Activated CD8-positive, alpha-beta T cell treated with anti-CD3 and anti-CD28 coated beads, Interleukin-2, amount 10 ng/mL, durations not matched to agents 7 days and 5 days (primary cell): Measurements from ENCODE around the gene FAM151A. TPM values are rescaled to one million over a fixed set of nuclear protein-coding genes. Genes with fewer than 3 reads are reported as not detected.
A peak's percentile ranks its signal among the peaks of the same experiment; 100 is the strongest.

Experiments used
- ATAC-seq: fragments of 150-1000 bp; cut with Tn5 transposase; one replicate; pipeline ENCODE4 v1.10.0; 2021; ENCODE audit warnings: moderate library complexity
- CTCF ChIA-PET: fragments of 350-600 bp; sonication (Branson Sonifier 250); formaldehyde crosslinking; loops from one replicate; lab custom pipeline; 2021; ENCODE audit warnings: antibody characterized with exemption; lab: Charles Lee
- POLR2A ChIA-PET: fragments of 350-600 bp; sonication (Branson Sonifier 250); formaldehyde crosslinking; loops from one replicate; lab custom pipeline; 2021; ENCODE audit warnings: antibody characterized with exemption; lab: Charles Lee
- DNase-seq: peaks from one replicate; pipeline ENCODE4 v3.0.0-alpha.2; 2020
- H3K27ac Mint-ChIP-seq: one replicate; pipeline ENCODE4 v1.8.0; 2021; ENCODE audit warnings: mild to moderate bottlenecking, mixed read lengths
- H3K27me3 Mint-ChIP-seq: one replicate; pipeline ENCODE4 v1.8.0; 2021; ENCODE audit warnings: low read depth, mixed read lengths
- H3K36me3 Mint-ChIP-seq: one replicate; pipeline ENCODE4 v1.8.0; 2021; ENCODE audit warnings: low read depth, mixed read lengths
- H3K4me1 Mint-ChIP-seq: one replicate; pipeline ENCODE4 v1.8.0; 2021; ENCODE audit warnings: low read depth, mixed read lengths
- H3K4me3 Mint-ChIP-seq: one replicate; pipeline ENCODE4 v1.8.0; 2021; ENCODE audit warnings: mild to moderate bottlenecking, mixed read lengths
- H3K9me3 Mint-ChIP-seq: one replicate; pipeline ENCODE4 v1.8.0; 2022; ENCODE audit warnings: mixed read lengths; ENCODE audit not compliant: insufficient read depth
- total RNA-seq, 2 experiments: library from RNA; stranded (reverse); gene quantifications; one replicate each; pipeline ENCODE4 v1.2.3, GENCODE V29; 2021

Gene FAM151A
- total RNA-seq, 2 experiments from 2014 or later, result not detected

DNA sequence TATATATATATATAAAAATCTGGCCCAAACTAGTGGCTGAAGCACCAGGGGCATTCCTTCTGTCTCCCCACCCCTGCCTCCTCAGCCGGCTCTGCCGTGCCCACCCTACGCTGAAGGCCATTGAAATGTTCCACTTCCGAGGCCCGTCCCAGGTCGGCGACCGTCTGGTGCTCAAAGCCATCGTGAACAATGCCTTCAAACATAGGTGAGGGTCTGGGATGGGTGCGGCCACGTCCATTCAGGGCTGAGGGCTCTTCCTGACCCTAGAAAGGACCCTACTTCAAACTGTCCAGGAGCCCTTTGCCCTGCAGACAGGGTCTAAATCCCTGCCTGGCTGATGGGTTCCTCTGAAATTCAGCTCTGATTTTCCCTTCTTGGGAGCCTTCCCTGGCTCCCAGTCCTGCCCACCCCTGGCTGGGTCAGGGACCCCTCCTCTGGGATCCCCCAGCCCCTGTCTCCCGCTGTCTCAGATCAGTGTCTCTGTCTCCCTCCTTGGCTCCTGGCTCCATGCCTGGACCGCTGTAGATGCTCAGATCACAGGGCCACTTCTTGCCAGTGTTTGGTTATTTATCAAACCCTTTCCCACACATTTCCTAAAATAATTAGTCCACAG lies 24.0 kb downstream of the FAM151A start:
- Mint-ChIP-seq H3K4me3 (no peak overlapping the region), H3K36me3 (no peaks in the 10 kb centered on the region), H3K4me1 (peaks cover 2% of the 10 kb centered on the region), H3K9me3 (no peaks in the 10 kb centered on the region), H3K27me3 (no peaks in the 10 kb centered on the region), H3K27ac (no peak overlapping the region)
- DNase-seq (no peak), ATAC-seq (no peak)
- POLR2A ChIA-PET, result no interaction called here
- CTCF ChIA-PET, result no interaction called here

DNA sequence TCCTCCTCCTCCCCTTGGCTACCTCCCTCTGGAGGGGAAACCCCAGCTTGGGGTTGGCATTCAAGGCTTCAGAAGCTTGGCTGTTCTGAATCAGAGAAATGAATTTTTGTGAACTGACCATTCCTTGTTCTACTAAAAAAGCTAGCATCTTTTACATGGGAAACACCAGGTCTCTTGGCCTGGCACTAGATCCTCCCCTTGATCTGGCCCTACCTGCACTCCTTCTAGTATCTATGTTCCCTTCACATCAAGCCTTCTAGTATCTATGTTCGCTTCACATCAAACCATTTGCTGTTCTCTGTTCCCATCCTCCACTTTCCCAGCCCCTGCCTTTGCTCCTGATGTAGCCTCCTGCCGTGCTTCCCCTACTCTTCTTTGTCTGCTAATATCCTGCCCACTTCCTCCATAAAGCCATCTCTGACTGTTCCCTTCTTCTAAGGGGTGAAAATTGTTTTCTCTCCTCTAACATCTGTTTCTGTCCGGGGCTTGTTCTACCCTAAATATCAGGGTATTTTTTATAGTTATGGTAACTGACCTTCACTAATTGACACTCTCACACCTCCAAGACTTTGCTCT lies 25.8 kb downstream of the FAM151A start:
- Mint-ChIP-seq H3K9me3 (no peaks in the 10 kb centered on the region), H3K36me3 (no peaks in the 10 kb centered on the region), H3K4me1 (no peaks in the 10 kb centered on the region), H3K4me3 (no peak overlapping the region), H3K27ac (no peak overlapping the region), H3K27me3 (no peaks in the 10 kb centered on the region)
- DNase-seq (no peak), ATAC-seq (no peak)
- CTCF ChIA-PET, result no interaction called here
- POLR2A ChIA-PET, result no interaction called here

DNA sequence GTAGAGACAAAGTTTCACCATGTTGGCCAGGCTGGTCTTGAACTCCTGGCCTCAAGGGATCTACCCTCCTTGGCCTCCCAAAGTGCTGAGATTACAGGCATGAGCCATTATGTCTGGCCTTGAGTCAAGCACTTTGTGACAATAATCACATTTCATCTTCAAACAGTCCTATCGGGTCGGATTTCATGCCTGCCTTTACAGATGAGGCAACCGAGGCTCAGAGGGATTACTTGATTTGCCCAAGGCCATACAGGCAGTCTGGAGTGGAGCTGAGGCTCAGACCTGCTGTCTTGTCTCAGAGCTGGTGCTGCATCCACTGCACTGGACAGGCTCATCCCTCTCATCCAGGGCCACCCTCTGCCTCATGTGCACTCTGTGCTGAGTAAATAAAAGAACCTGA lies 26.6 kb downstream of the FAM151A start:
- no peak for DNase-seq
- no peak overlapping the region for H3K27ac Mint-ChIP-seq
- CTCF ChIA-PET, result no interaction called here
- H3K27me3 Mint-ChIP-seq, result no peaks in the 10 kb centered on the region
- no peaks in the 10 kb centered on the region for H3K4me1 Mint-ChIP-seq
- H3K9me3 Mint-ChIP-seq, result no peaks in the 10 kb centered on the region
- POLR2A ChIA-PET, result no interaction called here
- no peak for ATAC-seq
- H3K4me3 Mint-ChIP-seq, result no peak overlapping the region
- no peaks in the 10 kb centered on the region for H3K36me3 Mint-ChIP-seq

DNA sequence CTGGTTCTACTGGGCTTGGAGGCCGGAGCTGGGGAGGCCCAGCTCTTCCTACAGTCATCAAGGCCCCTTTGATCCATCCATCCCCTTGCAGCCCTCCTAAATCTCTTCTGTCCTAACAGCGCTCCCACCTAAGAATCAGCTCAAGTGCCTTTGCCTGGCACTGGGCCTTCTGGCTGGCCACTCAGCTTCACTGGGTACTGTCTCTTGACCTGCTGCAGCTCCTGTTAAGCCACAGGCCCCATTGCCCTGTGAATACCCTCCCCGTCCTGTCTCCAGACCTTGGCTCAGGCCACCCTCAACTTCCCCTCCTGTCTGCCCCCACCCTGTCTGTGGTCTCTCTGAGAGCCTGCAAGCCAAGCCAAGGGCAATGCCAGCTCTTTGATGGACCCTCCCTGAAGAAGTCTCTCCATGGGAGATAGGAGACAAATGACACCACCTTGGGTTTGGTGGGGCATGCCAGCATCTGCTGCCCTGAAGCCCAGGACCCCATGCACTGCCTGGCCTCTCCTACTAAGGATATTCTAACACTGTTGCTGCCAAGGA lies 27.3 kb downstream of the FAM151A start:
- H3K36me3 Mint-ChIP-seq, result no peaks in the 10 kb centered on the region
- H3K27ac Mint-ChIP-seq, result no peak overlapping the region
- POLR2A ChIA-PET, result no interaction called here
- DNase-seq (no peak), ATAC-seq (no peak)
- H3K27me3 Mint-ChIP-seq, result no peaks in the 10 kb centered on the region
- CTCF ChIA-PET, result no interaction called here
- H3K4me3 Mint-ChIP-seq, result no peak overlapping the region
- H3K9me3 Mint-ChIP-seq, result no peaks in the 10 kb centered on the region
- no peaks in the 10 kb centered on the region for H3K4me1 Mint-ChIP-seq

DNA sequence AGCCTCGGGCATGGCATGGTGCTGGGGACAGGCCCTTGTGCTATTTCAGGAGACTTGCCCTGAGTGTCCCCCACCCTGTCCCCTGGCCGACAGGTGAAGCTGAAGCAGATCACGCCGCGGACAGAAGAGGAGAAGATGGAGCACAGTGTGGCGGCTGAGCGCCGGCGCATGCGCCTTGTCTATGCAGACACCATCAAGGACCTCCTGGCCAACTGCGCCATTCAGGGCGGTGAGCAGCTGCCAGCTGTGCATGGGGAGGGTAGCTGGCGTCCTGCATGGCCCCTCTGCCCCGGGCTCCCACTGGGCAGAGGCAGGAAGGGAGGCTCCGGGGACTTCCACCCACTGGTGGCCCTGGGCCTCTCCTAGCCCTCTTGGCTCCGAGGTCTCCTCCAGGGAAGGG lies 28.9 kb downstream of the FAM151A start:
- no peaks in the 10 kb centered on the region for H3K27me3 Mint-ChIP-seq
- no peaks in the 10 kb centered on the region for H3K36me3 Mint-ChIP-seq
- no peak overlapping the region for H3K4me3 Mint-ChIP-seq
- no peaks in the 10 kb centered on the region for H3K9me3 Mint-ChIP-seq
- ChIA-PET POLR2A (no interaction called here), CTCF (no interaction called here)
- no peaks in the 10 kb centered on the region for H3K4me1 Mint-ChIP-seq
- DNase-seq, result no peak
- no peak overlapping the region for H3K27ac Mint-ChIP-seq
- ATAC-seq, result no peak

DNA sequence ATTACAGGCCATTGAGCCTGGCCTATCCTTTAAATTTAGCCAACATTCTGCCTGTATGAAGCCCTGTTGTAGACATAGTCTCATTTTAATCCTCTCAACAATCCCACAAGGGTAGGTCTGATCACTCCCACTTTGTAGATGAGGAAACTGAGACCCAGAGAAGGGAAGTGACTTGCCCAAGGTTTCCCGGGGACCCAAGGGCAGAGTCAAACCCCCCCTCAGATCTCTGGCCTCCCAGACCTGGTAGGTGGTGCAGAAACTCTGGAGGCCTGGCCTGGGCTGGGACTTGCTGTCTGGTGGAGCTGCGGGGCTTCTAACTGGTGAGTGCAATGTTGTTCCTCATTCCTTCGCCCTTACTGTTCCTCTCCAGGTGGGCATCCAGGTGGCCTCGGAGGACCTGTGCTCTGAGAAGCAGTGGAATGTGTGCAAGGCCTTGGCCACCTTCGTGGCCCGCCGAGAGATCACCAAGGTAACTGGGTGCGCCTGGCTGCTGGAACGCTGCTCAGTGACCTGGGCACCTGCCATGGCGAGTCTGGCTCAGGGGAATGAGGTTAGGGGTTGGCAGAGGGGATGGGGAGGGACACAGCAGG lies 29.7 kb downstream of the FAM151A start:
- Mint-ChIP-seq H3K4me3 (no peak overlapping the region), H3K4me1 (peaks cover under 1% of the 10 kb centered on the region), H3K9me3 (no peaks in the 10 kb centered on the region), H3K27ac (no peak overlapping the region), H3K27me3 (no peaks in the 10 kb centered on the region), H3K36me3 (no peaks in the 10 kb centered on the region)
- ChIA-PET POLR2A (no interaction called here), CTCF (no interaction called here)
- no peak for DNase-seq
- ATAC-seq, result no peak

DNA sequence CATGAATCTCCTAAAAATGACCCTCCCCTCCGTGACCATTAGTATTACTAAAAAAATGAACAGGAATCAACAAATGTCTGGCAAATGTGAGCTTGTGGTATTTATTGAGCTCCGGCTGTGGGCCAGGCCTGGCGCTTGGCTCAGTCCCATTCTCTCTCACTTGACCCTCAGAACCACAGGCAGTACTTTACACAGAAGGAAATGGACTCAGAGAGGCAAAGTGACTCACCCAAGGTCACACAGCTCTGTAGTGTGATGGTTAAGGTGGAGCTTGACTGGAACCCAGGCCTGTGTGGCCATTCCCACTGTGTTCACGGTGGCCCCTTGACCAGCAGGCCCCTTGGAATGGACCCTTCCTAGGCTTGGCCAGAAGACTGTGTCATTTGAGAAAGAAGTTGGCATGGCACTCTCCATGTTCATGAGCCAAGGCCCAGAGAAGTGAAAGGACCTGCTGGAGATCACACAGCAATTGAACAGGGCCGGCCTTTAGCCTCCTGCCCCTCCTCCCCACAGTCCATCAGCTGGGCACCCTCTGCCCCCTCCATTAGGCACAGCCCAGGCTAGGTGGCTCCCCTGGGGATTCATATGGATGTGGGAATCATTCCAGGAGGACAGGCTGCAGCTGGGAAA lies 32.1 kb downstream of the FAM151A start:
- no peak for ATAC-seq

DNA sequence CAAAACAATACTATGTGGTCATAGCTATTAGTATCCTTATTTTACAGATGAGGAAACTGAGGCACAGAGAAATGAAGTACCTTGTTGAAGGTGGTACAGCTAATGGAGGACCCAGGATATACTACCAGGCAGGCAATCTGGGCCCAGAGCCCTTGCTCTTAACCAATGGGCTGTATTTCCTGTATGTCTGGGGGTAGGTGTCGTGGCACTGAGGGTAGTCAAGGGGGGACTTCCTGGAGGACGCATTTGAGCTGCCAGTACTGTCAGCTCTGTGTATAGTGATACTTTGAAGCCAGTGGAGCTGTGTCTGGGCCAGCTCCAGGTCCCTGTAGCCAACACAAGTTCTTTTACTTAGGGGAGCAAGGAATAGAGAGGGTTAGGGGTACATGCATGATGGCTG lies 34.9 kb downstream of the FAM151A start:
- no peak overlapping the region for H3K4me3 Mint-ChIP-seq
- H3K9me3 Mint-ChIP-seq, result no peaks in the 10 kb centered on the region
- peaks cover 6% of the 10 kb centered on the region for H3K4me1 Mint-ChIP-seq
- no peaks in the 10 kb centered on the region for H3K27me3 Mint-ChIP-seq
- ATAC-seq, result no peak
- peak; percentile 24 for DNase-seq
- peak overlapping the region; percentile 74 for H3K27ac Mint-ChIP-seq
- POLR2A ChIA-PET, result no interaction called here
- CTCF ChIA-PET, result interaction anchor here (0.7 kb wide), 1 partner anchor 16 kb away, joined by 3 read pairs; no protein-coding TSS in a partner anchor
- H3K36me3 Mint-ChIP-seq, result no peaks in the 10 kb centered on the region

More for the DNA sequence above, 32.1 kb downstream of the FAM151A start:
- Mint-ChIP-seq H3K4me3 (no peak overlapping the region), H3K9me3 (no peaks in the 10 kb centered on the region), H3K27me3 (no peaks in the 10 kb centered on the region), H3K27ac (no peak overlapping the region), H3K4me1 (peaks cover 6% of the 10 kb centered on the region), H3K36me3 (no peaks in the 10 kb centered on the region)
- ChIA-PET CTCF (no interaction called here), POLR2A (no interaction called here)
- no peak for DNase-seq

DNA sequence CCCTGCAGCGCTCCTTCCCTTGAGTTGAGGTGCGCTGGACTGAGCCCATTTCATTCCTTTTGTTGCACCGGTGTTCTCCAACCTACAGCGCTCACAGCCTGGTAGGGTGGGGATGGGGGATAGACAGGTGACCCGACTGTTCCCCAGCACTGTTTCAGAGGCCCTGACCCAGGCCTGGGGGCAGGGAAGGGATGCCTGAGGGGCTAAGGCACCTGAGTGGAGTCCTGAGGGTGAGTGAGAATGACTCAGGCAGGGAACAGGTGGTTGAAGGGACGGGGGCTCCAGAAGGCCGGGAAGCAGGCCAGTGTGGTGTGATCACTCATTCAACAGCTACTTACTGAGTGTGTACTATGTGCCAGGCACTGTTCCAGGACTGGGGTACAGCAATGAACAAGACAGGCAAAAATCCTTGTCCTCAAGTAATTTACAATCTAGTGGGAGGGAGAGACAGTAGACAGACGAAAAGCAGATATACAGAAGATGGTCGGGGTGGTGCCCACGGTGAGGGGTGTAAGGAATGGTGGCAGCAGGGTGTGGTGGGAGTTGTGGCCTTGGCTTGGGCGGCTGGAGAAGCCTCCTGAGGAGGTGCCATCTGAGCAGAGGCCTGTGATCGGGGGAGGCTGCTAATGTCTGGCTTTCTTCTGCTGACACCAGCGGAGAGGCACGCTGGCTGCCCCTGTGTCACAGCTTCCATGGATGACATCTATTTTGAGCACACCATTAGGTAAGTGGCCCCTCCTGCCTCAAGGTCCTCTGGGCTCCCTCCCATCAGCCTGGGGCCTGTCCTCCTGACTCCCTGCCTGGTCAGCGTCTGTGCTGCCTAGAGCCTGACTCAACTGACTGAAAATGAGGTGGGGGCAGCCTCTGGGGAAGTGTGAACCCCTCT lies 37.9 kb downstream of the FAM151A start:
- no peak overlapping the region for H3K4me3 Mint-ChIP-seq
- ATAC-seq, result no peak

DNA sequence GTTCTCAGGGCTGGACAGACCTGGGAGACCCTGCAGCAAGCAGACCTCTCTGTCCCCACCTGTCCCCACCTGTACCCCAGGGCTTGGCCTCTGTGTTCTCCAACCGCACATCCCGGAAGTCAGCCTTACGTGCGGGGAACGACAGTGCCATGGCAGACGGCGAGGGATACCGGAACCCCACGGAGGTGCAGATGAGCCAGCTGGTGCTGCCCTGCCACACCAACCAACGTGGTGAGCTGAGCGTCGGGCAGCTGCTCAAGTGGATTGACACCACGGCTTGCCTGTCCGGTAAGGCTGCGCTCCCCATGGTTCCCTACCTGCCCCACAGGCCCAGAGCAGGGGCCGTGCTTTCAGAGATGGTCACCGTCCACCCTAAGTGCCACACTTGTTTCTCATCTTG lies 38.8 kb downstream of the FAM151A start:
- H3K27ac Mint-ChIP-seq, result no peak overlapping the region
- ATAC-seq (no peak), DNase-seq (no peak)
- H3K36me3 Mint-ChIP-seq, result no peaks in the 10 kb centered on the region
- peaks cover 6% of the 10 kb centered on the region for H3K4me1 Mint-ChIP-seq
- CTCF ChIA-PET, result no interaction called here
- POLR2A ChIA-PET, result no interaction called here
- H3K27me3 Mint-ChIP-seq, result no peaks in the 10 kb centered on the region
- no peaks in the 10 kb centered on the region for H3K9me3 Mint-ChIP-seq
- H3K4me3 Mint-ChIP-seq, result no peak overlapping the region

More for the DNA sequence above, 37.9 kb downstream of the FAM151A start:
- no peak for DNase-seq
- CTCF ChIA-PET, result no interaction called here
- Mint-ChIP-seq H3K27ac (no peak overlapping the region), H3K36me3 (no peaks in the 10 kb centered on the region), H3K27me3 (no peaks in the 10 kb centered on the region), H3K9me3 (no peaks in the 10 kb centered on the region), H3K4me1 (peaks cover 6% of the 10 kb centered on the region)
- POLR2A ChIA-PET, result no interaction called here

DNA sequence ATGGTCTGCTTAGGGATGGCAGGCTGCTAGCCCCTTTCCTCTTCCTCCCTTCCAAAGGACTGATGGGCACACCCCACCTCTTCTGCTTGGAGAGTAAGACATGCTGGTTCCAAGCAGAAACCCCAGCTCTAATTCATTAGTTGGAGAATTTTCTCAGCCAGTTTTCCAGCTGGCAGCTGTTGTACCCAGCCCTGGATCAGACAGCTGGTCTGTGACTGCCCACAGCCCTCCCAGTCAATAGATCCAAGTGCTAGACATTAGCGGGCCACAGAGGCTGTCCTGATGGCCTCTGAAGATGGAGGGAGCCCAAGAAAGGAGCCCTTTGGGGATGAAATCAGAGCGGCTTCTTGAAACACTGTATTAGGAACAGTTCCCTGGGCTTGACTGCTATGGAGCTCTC lies 39.5 kb downstream of the FAM151A start:
- DNase-seq (no peak), ATAC-seq (no peak)
- no peak overlapping the region for H3K4me3 Mint-ChIP-seq
- no peak overlapping the region for H3K27ac Mint-ChIP-seq
- H3K27me3 Mint-ChIP-seq, result no peaks in the 10 kb centered on the region
- H3K4me1 Mint-ChIP-seq, result peaks cover 6% of the 10 kb centered on the region
- no peaks in the 10 kb centered on the region for H3K9me3 Mint-ChIP-seq
- ChIA-PET CTCF (no interaction called here), POLR2A (no interaction called here)
- no peaks in the 10 kb centered on the region for H3K36me3 Mint-ChIP-seq
